Thyroid gland (tissue), 4 donors: Measurements from ENCODE around the gene CAMK1D.

Experiments
- CTCF ChIP-seq, 6 experiments: fragments of 200-600 bp in 3 of 6; fragments of 450-650 bp in 3 of 6; sonication (generic) in 3 of 6; IDR thresholded peaks; one replicate each; pipeline ENCODE4 v1.5.1; 2016 to 2019; ENCODE audit warnings: antibody characterized with exemption in 6 of 6, mild to moderate bottlenecking in 2 of 6, inconsistent platforms in 1 of 6, moderate library complexity in 1 of 6
- POLR2A ChIP-seq, 2 donors: fragments of 450-650 bp; IDR thresholded peaks; one replicate each; pipeline ENCODE4 v1.6.1; 2017; ENCODE audit warnings: antibody characterized with exemption in 2 of 2, mild to moderate bottlenecking in 2 of 2, moderate library complexity in 1 of 2

- TF ChIP-seq CTCF (IDR thresholded peaks at IDR 0.05) = no peak
- no peak for TF ChIP-seq POLR2A (IDR thresholded peaks at IDR 0.05)
Observed at GRCh38 chr10:12874501-12874900, 525.2 kb downstream of the CAMK1D start.
